ENCODE results near the gene TPCN2.

GRCh38 chr11:69102732-69103615 lies 54.2 kb downstream of the TPCN2 start:
- TF ChIP-seq CTCF (IDR thresholded peaks at IDR 0.05) (no peak), POLR2A (IDR thresholded peaks at IDR 0.05) (no peak)

All from upper lobe of left lung (tissue), 4 donors.